ENCODE measurements around the gene GALNT2. TPM values are rescaled to one million over a fixed set of nuclear protein-coding genes. Genes with fewer than 3 reads are reported as not detected.

Gene GALNT2
- polyA plus RNA-seq, 2 of the 4 experiments (the other 2 are of a cell fraction): 66.9 to 114 TPM

GRCh38 chr1:230025686-230026085 lies 41.4 kb upstream of the GALNT2 start (continued):
- no peak for TF ChIP-seq FOSL2 (IDR thresholded peaks at IDR 0.05)
- no peak for TF ChIP-seq FOSL2 (CRISPR knock-in tag; IDR thresholded peaks at IDR 0.05)
- TF ChIP-seq HDAC2 (IDR thresholded peaks at IDR 0.05): no peak
- TF ChIP-seq POLR2A (IDR thresholded peaks at IDR 0.05; ENCODE audit: low read length): no peak

GRCh38 chr1:230026139-230026538 lies 40.9 kb upstream of the GALNT2 start:
- FAIRE-seq (no peak), DNase-seq (ENCODE audit: low read depth in 1 of 2, low spot score in 1 of 2) (no peak), ATAC-seq (no peak)
- ChIA-PET CTCF (no interaction called here), POLR2A (no interaction called here)
- no peak for TF ChIP-seq RFX5 (IDR thresholded peaks at IDR 0.05)
- no peak for TF ChIP-seq HOXA7 (CRISPR knock-in tag; IDR thresholded peaks at IDR 0.05)
- no peak for TF ChIP-seq SMC3 (IDR thresholded peaks at IDR 0.05)
- no peak for TF ChIP-seq CTCF (IDR thresholded peaks at IDR 0.05)
- TF ChIP-seq NR3C1 (IDR thresholded peaks at IDR 0.05): no peak
- TF ChIP-seq, protein P1, sequence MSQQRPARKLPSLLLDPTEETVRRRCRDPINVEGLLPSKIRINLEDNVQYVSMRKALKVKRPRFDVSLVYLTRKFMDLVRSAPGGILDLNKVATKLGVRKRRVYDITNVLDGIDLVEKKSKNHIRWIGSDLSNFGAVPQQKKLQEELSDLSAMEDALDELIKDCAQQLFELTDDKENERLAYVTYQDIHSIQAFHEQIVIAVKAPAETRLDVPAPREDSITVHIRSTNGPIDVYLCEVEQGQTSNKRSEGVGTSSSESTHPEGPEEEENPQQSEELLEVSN (IDR thresholded peaks at IDR 0.05; ENCODE audit: borderline replicate concordance, low read depth): no peak
- TF ChIP-seq ESRRA (IDR thresholded peaks at IDR 0.05; ENCODE audit: borderline replicate concordance, low read length): no peak
- no peak for TF ChIP-seq CHD2 (IDR thresholded peaks at IDR 0.05; ENCODE audit: low read length, partially characterized antibody)
- no peak for TF ChIP-seq TP53 (CRISPR knock-in tag; IDR thresholded peaks at IDR 0.05)
- TF ChIP-seq MAX (IDR thresholded peaks at IDR 0.05): no peak
- TF ChIP-seq FOSL2 (IDR thresholded peaks at IDR 0.05): no peak
- no peak for TF ChIP-seq FOSL2 (CRISPR knock-in tag; IDR thresholded peaks at IDR 0.05)
- no peak for TF ChIP-seq EP300 (IDR thresholded peaks at IDR 0.05)
- no peak for TF ChIP-seq KDM5A (IDR thresholded peaks at IDR 0.05)
- no peak for TF ChIP-seq EHMT2 (IDR thresholded peaks at IDR 0.05; ENCODE audit: low read depth)
- H3K27ac ChIP-seq: no peak overlapping the region
- peaks cover 3% of the 10 kb centered on the region; the same call in 1 of the 3 replicates for H3K4me1 ChIP-seq
- no peak overlapping the region for H3K4me2 ChIP-seq
- 56% methylated on average over 1 of the region's 1 CpG for WGBS (ENCODE audit: missing lambda C conversion rate)
- peaks cover 7% of the 10 kb centered on the region; the same call in 2 of the 3 replicates for H3K9me3 ChIP-seq
- H3K4me3 ChIP-seq: no peak overlapping the region

- H3K4me3 ChIP-seq: no peak overlapping the region
- peaks cover 3% of the 10 kb centered on the region; the same call in 1 of the 3 replicates for H3K4me1 ChIP-seq
- no peak overlapping the region for H3K27ac ChIP-seq
- ATAC-seq (no peak), FAIRE-seq (no peak), DNase-seq (ENCODE audit: low read depth in 1 of 2, low spot score in 1 of 2) (no peak)
- no peak overlapping the region for H3K4me2 ChIP-seq
- H3K9me3 ChIP-seq: peaks cover 7% of the 10 kb centered on the region; the same call in 2 of the 3 replicates
- WGBS (ENCODE audit: missing lambda C conversion rate): 55% methylated on average over 5 of the region's 5 CpGs
- CTCF ChIA-PET: no interaction called here
- TF ChIP-seq FOSB (CRISPR knock-in tag; IDR thresholded peaks at IDR 0.05) (no peak), HDAC2 (IDR thresholded peaks at IDR 0.05) (no peak), JUN (IDR thresholded peaks at IDR 0.05) (no peak), NFE2L2 (conservative IDR thresholded peaks at IDR 0.05; ENCODE audit: low read length) (no peak), EHF (CRISPR knock-in tag; IDR thresholded peaks at IDR 0.05) (no peak)
- TF ChIP-seq, protein P2, sequence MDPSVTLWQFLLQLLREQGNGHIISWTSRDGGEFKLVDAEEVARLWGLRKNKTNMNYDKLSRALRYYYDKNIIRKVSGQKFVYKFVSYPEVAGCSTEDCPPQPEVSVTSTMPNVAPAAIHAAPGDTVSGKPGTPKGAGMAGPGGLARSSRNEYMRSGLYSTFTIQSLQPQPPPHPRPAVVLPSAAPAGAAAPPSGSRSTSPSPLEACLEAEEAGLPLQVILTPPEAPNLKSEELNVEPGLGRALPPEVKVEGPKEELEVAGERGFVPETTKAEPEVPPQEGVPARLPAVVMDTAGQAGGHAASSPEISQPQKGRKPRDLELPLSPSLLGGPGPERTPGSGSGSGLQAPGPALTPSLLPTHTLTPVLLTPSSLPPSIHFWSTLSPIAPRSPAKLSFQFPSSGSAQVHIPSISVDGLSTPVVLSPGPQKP (IDR thresholded peaks at IDR 0.05; ENCODE audit: low read depth, low read length): no peak
- POLR2A ChIA-PET: no interaction called here
These were observed 40.5 kb upstream of the GALNT2 start for GRCh38 chr1:230026572-230026971.

Data from A549 (cell line).